GM12874 (cell line): ENCODE measurements around the gene ESPN.

ENCODE experiments used
- TF ChIP-seq, protein P1 (sequence below): IDR thresholded peaks from 2 replicates; pipeline ENCODE4 v1.5.1; 2011; ENCODE audit warnings: low read depth, mild to moderate bottlenecking, control low read depth, low read length, moderate library complexity; ENCODE audit not compliant: insufficient read depth

The ESPN gene

DNA sequence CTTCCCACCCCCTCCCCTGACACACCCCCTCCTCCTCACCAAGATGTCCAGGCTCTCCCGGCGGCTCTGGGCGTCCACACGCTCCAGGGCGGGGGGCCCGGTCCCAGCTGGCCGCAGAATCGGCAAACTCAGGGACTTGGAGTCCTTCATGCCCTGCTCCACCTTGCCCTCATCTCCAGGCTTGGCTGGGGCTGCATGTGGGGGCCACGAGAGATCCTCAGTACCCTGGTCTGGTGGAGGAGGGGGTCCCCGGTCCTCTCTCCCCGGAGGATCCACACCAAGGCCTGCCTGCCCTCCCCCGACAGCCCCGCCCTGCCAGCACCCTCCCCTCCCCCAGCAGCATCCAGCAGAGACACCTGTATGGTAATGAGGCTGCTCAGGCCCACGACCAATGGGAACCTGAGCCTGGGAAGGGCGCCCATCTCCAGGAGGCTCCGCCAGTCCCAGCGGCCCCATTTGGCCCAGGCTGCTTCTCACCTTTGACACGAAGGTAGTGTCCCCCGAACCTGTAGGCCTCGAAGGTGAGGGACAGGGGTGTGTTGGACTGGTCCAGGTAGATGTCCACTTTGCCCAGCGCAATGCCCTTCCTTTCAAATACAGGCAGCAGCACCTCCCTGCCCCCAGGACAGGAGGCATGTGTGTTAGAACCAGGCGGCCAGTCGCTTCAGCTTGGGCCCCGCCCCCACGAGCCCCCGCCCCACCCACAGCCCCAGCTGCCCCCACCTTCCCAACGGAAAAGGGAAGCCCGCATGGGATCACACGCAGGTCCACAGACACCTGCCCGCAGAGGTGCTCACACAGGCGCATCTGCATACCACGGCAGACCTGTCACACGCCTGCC lies 49.6 kb downstream of the ESPN start:
- TF ChIP-seq, protein P1, sequence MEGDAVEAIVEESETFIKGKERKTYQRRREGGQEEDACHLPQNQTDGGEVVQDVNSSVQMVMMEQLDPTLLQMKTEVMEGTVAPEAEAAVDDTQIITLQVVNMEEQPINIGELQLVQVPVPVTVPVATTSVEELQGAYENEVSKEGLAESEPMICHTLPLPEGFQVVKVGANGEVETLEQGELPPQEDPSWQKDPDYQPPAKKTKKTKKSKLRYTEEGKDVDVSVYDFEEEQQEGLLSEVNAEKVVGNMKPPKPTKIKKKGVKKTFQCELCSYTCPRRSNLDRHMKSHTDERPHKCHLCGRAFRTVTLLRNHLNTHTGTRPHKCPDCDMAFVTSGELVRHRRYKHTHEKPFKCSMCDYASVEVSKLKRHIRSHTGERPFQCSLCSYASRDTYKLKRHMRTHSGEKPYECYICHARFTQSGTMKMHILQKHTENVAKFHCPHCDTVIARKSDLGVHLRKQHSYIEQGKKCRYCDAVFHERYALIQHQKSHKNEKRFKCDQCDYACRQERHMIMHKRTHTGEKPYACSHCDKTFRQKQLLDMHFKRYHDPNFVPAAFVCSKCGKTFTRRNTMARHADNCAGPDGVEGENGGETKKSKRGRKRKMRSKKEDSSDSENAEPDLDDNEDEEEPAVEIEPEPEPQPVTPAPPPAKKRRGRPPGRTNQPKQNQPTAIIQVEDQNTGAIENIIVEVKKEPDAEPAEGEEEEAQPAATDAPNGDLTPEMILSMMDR = no peak

GRCh38 chr1:6474815-6475282 lies 50.3 kb downstream of the ESPN start:
- TF ChIP-seq, protein P1 = no peak

DNA sequence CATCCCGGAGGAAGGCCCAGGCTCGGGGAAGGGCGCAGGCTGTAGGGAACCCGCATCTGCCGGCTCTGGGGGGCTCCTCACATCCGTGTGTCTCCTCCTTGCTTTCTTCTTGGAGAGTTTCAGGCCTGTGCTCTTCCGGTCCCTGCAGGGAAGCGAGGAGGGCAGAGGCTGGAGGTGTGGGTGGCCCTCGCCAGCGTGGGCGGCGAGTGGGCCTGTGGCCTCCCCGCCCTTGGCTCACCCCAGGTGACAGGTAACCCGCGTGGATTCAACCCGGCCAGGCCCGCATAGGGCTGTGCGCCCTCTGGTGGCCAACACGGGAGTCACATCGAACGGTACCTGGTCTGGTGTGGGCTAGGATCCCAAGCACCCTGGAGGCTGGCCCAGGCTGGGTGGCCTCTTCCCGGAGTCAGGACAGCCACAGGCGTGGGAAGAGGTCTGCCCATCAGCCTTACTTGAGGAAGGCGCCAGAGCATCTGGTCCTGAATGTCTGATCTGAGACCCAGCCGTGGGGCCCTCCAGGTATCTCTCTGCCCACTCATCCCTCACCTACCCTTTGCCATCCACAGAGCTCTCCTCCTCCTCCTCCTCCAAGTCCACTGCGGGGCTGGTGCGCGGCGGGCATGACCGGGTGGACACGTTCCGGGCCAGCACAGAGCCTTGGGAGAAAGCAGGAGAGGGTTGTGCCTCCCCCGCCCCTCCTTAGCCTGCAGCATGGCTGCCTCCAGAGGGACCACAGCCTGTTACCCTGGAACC lies 51.0 kb downstream of the ESPN start:
- TF ChIP-seq, protein P1 = peak; percentile 97

- TF ChIP-seq, protein P1 = no peak
Observed at GRCh38 chr1:6476483-6476882, 51.9 kb downstream of the ESPN start.

DNA sequence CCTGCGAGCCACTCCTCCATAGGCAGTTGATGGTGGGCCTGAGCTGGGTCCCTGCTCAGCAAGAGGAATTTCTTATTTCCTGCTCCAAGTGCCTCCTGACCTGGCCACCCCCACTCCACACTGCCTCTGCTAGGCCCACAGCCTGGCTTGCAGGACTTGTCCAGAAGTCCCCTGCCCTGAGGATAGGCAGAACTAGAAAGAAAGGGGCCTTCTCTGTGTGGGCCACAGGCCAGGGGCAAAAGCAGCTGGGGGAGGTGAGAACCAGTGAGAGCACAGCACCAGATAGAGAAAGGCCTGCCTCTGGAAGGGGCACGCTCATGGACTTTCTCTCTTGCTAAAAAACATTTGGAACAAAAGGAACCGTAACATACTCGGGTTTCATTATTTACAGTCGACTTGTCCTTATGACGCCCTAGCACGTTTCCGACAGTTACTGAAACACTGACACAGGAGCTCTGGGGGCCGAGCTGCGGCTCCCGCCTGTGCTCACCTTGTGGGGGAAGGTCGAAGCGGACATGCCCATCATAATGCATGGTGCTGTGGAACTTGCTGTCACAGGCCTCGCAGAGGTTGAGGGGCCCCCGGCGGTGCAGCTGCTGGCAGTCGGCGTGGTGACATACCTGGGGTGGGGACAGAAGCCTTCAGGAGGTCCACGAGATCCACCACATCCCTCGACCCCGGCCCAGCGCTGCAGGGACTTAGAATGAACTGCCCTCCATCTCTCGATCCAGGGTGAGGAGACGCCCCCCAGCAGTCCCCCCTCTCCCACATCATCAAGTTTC lies 52.7 kb downstream of the ESPN start:
- TF ChIP-seq, protein P1 = no peak

GRCh38 chr1:6481820-6482219 lies 57.2 kb downstream of the ESPN start:
- TF ChIP-seq, protein P1 = no peak
